ENCODE data around the gene EIF5.

- no peak for TF ChIP-seq CTCF (IDR thresholded peaks at IDR 0.05; ENCODE audit: low read depth, low read length, missing input control)
- TF ChIP-seq MAX (IDR thresholded peaks at IDR 0.05), result no peak
- TF ChIP-seq EGR1 (IDR thresholded peaks at IDR 0.05; ENCODE audit: low read depth in 2 of 2), result no peak
- TF ChIP-seq GABPA (IDR thresholded peaks at IDR 0.05 in 1 of 2, conservative IDR thresholded peaks at IDR 0.05 in 1 of 2), result no peak
- no peak for TF ChIP-seq JUND (IDR thresholded peaks at IDR 0.05)
- no peak for TF ChIP-seq RXRA (IDR thresholded peaks at IDR 0.05)
- no peak for TF ChIP-seq REST (IDR thresholded peaks at IDR 0.05)
- TF ChIP-seq RAD21 (IDR thresholded peaks at IDR 0.05), result no peak
Observed at GRCh38 chr14:103313704-103314103, 20.3 kb upstream of the EIF5 start.

Measured in liver (tissue), 3 donors.